GM06990 (cell line): ENCODE results near the gene TEF.

ENCODE experiments used
- DNase-seq: peaks from one replicate; pipeline ENCODE4 v3.0.0-alpha.2; 2011; ENCODE audit not compliant: insufficient read length; ENCODE audit errors: extremely low read depth
- H3K27me3 ChIP-seq: replicated peaks from 2 replicates; pipeline ENCODE4 v1.6.0; 2011; ENCODE audit warnings: low read length; ENCODE audit not compliant: control insufficient read depth, insufficient read depth
- H3K36me3 ChIP-seq: 2 replicates; pipeline ENCODE4 v1.5.1; 2011; ENCODE audit warnings: low read length; ENCODE audit not compliant: control insufficient read depth, insufficient read depth
- H3K4me3 ChIP-seq: replicated peaks from 2 replicates; pipeline ENCODE4 v1.5.1; 2011; ENCODE audit warnings: low read depth, mild to moderate bottlenecking, control low read depth, low read length
- TF ChIP-seq, protein P1 (sequence below): IDR thresholded peaks from 2 replicates; pipeline ENCODE4 v1.5.1; 2011; ENCODE audit warnings: low read length, control low read depth, mild to moderate bottlenecking, inconsistent platforms; ENCODE audit not compliant: insufficient read depth, poor library complexity, severe bottlenecking

Gene TEF

DNA sequence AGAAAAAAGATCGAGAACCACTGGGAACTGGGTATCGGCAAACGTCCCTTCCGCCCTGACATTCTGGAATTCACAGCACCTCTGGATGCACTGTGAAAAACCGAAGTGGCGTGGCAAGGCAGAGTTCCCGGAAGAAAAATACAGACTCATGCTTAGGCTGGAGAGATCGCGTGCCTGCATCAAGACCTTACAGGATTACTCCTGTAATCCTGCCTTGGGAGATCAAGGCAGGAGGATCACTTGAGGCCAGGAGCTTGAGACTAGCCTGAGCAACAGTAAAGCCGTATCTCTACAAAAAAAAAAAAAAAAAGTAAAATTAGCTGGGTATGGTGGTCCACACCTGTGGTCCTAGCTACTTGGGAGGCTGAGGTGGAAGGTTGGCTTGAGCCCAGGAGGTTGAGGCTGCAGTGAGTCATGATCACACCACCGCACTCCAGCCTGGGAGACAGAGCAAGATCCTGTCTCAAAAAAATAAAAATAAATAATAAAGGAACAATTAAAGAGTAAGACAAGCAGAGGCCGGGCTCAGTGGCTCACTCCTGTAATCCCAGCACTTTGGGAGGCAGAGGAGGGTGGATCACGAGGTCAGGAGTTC lies 19.9 kb upstream of the TEF start:
- TF ChIP-seq, protein P1, sequence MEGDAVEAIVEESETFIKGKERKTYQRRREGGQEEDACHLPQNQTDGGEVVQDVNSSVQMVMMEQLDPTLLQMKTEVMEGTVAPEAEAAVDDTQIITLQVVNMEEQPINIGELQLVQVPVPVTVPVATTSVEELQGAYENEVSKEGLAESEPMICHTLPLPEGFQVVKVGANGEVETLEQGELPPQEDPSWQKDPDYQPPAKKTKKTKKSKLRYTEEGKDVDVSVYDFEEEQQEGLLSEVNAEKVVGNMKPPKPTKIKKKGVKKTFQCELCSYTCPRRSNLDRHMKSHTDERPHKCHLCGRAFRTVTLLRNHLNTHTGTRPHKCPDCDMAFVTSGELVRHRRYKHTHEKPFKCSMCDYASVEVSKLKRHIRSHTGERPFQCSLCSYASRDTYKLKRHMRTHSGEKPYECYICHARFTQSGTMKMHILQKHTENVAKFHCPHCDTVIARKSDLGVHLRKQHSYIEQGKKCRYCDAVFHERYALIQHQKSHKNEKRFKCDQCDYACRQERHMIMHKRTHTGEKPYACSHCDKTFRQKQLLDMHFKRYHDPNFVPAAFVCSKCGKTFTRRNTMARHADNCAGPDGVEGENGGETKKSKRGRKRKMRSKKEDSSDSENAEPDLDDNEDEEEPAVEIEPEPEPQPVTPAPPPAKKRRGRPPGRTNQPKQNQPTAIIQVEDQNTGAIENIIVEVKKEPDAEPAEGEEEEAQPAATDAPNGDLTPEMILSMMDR: no peak
- no peak for DNase-seq
- peaks cover 1% of the 10 kb centered on the region; the same call in 1 of the 2 replicates for H3K27me3 ChIP-seq
- H3K4me3 ChIP-seq: no peak overlapping the region
- H3K36me3 ChIP-seq: peaks cover 10% of the 10 kb centered on the region

- TF ChIP-seq, protein P1: no peak
- Histone ChIP-seq H3K36me3 (peaks cover 6% of the 10 kb centered on the region), H3K27me3 (peaks cover 3% of the 10 kb centered on the region), H3K4me3 (no peak overlapping the region)
- DNase-seq: no peak
Measured at GRCh38 chr22:41362615-41363014, 19.1 kb upstream of the TEF start.

- H3K36me3 ChIP-seq: no peaks in the 10 kb centered on the region; the same call in 1 of the 2 replicates
- H3K27me3 ChIP-seq: peaks cover 3% of the 10 kb centered on the region
- TF ChIP-seq, protein P1: no peak
- no peak for DNase-seq
- no peak overlapping the region for H3K4me3 ChIP-seq
Measured at GRCh38 chr22:41364233-41364632, 17.5 kb upstream of the TEF start.

GRCh38 chr22:41364955-41365354 lies 16.8 kb upstream of the TEF start:
- TF ChIP-seq, protein P1: no peak
- H3K36me3 ChIP-seq: no peaks in the 10 kb centered on the region; the same call in 1 of the 2 replicates
- H3K4me3 ChIP-seq: no peak overlapping the region
- no peak for DNase-seq
- peaks cover 3% of the 10 kb centered on the region for H3K27me3 ChIP-seq

DNA sequence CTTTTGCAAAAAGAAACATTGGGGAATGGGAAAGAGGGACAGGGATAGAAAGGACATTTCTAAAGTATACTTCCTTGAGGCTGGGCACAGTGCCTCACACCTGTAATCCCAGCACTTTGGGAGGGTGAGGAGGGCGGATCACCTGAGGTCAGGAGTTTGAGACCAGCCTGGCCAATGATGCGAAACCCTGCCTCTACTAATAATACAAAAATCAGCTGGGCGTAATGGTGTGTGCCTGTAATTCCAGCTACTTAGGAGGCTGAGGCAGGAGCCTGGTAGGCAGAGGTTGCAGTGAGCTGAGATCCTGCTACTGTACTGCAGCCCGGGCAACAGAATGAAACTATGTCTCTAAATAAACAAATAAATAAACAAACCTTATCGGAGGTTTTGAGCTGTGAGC lies 16.3 kb upstream of the TEF start:
- H3K36me3 ChIP-seq: no peaks in the 10 kb centered on the region
- H3K27me3 ChIP-seq: peaks cover 3% of the 10 kb centered on the region
- DNase-seq: no peak
- TF ChIP-seq, protein P1: no peak
- no peak overlapping the region for H3K4me3 ChIP-seq
